AG20443 (cell line): ENCODE measurements around the gene DNAJC17.

Experiments
- DNase-seq: peaks from one replicate; pipeline ENCODE4 v3.0.0; 2012; ENCODE audit warnings: low spot score, mixed read lengths

DNAJC17 gene, protein sequence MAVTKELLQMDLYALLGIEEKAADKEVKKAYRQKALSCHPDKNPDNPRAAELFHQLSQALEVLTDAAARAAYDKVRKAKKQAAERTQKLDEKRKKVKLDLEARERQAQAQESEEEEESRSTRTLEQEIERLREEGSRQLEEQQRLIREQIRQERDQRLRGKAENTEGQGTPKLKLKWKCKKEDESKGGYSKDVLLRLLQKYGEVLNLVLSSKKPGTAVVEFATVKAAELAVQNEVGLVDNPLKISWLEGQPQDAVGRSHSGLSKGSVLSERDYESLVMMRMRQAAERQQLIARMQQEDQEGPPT

GRCh38 chr15:40807028-40807887, at the start of gene DNAJC17, which contains the start of gene ZFYVE19:
Gene DNAJC17, minus strand, starts transcription at chr15:40807473. Its CDS starts 27 bp downstream, at chr15:40807446.
Gene ZFYVE19, plus strand, starts transcription at chr15:40807089. Its CDS starts 501 bp downstream, at chr15:40807590.
- peak; percentile 97 for DNase-seq

GRCh38 chr15:40856746-40857145, 49.5 kb upstream of the DNAJC17 start:
- DNase-seq: peak; percentile 5

- DNase-seq: peak; percentile 7
These were observed 48.5 kb upstream of the DNAJC17 start for GRCh38 chr15:40855706-40856234.

- DNase-seq: peak; percentile 7
These were observed 46.9 kb upstream of the DNAJC17 start for GRCh38 chr15:40854161-40854560.

DNA sequence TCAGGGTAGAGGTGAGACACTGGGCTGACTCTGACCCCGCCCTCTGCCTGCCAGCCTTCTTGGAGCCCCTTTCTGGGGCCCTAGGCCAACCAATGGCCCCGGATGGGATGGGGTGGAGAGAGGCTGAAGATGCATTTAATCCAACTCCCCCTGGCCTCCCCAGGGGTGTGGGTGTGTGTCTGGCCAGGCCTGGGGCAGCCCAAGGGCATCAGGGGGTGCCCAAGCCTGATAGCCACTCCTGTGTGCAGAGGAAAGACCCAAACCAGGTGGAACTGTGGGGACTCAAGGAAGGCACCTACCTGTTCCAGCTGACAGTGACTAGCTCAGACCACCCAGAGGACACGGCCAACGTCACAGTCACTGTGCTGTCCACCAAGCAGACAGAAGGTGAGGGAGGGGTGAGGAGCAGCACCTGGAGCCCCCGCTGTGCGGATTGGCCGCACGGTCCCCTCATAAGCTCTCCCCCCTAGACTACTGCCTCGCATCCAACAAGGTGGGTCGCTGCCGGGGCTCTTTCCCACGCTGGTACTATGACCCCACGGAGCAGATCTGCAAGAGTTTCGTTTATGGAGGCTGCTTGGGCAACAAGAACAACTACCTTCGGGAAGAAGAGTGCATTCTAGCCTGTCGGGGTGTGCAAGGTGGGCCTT, 46.1 kb upstream of the DNAJC17 start:
- DNase-seq: no peak

GRCh38 chr15:40852529-40852928, 45.3 kb upstream of the DNAJC17 start:
- DNase-seq: no peak

DNA sequence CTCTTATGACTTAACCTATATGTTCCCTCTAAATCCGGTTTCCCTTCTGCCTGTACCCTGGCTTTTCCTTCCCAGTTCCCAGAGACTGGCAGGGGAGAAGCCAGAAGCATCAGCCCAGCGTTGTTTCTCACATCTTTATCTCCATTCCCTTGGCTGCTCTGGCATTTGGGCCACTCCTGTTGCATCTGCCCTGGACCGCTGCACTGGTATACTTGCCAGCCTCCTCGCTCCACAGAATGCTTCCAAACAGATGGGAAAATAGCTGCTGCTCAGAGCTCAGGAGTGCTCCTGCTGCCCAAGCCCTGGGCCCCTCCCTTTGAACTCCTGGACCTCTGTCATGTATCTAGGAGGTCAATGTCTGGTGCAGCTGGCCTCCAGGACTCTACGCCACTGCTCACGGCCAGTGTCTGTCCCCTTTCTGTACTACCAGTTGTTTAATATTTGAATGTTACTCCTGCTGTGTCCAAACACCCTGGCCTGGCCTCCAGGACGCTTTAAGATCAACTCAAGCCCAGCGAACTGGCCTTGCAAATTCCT, 43.4 kb upstream of the DNAJC17 start:
- no peak for DNase-seq

GRCh38 chr15:40847223-40847961, 40.1 kb upstream of the DNAJC17 start:
- DNase-seq: peak; percentile 27

DNA sequence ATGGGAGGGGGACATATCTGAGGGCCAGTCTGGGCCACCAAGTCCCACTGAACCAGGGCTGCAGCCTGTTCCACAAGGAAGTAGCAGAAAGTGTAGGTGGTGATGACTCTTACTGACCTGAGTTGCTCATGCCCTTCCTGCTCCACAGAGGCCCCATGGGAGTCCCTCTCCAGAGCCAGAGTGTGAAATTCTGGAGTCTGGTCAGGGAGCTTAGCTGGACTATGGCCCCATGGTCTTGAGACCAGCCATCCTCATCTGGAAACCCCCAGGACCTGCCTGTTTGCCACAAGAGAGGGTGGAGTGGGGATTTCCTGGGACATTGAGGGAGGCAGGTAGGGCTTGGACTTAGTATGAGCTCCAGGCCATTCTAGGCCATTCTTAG, 39.6 kb upstream of the DNAJC17 start:
- peak; percentile 5 for DNase-seq

DNA sequence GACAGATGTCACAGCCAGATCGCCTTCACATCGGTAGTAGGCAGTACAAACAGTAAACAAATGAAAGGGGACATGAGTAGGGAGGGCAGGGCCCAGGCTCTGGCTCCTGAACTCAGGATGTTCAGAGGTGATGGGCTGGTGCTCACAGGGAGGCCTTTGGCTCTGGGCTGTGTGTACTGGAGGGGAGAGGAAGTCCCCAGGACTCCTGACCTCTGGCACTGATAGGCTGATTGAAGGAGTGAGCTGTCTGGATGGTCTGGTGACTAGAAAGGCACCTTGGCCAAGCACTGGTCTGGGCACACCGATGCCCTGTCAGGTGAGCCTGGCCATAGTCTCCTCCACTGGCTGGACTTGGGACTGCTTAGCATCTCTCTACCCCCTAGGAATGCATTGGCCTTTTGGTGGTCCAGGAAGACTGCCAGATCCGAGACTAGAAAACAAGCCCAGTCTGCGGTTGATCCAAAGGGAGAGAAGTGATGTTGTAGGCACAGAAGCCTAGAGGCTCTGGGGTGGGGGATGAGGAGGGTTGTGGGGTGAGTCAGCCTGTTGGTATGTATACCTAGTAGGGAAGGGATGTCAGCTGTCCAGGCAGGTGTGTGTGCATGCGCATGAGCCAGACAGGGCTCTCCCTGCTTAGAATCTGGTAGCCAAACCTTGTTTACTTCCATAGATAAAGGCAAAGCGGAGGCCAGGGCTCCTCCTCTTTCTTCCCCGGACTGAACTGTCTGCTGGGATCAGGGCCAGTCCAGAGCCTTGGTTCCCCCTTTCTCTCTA, 38.4 kb upstream of the DNAJC17 start:
- DNase-seq: peak; percentile 12

DNA sequence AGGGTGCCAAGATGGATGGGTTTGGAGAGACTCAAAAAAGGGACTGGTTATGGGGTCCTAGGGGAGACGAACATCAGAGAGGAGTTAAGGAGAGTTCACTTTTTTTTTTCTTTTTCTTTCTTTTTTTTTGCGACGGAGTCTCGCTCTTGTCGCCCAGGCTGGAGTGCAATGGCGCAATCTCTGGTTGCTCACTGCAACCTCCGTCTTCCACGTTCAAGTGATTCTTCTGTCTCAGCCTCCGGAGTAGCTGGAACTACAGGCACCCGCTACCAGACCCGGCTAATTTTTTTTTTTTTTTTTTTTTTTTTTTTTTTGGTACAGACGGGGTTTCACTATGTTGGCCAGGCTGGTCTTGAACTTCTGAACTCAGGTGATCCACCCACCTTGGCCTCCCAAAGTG, 37.8 kb upstream of the DNAJC17 start:
- DNase-seq: no peak

- DNase-seq: peak; percentile 52
These were observed 37.4 kb upstream of the DNAJC17 start for GRCh38 chr15:40844696-40845030.

DNA sequence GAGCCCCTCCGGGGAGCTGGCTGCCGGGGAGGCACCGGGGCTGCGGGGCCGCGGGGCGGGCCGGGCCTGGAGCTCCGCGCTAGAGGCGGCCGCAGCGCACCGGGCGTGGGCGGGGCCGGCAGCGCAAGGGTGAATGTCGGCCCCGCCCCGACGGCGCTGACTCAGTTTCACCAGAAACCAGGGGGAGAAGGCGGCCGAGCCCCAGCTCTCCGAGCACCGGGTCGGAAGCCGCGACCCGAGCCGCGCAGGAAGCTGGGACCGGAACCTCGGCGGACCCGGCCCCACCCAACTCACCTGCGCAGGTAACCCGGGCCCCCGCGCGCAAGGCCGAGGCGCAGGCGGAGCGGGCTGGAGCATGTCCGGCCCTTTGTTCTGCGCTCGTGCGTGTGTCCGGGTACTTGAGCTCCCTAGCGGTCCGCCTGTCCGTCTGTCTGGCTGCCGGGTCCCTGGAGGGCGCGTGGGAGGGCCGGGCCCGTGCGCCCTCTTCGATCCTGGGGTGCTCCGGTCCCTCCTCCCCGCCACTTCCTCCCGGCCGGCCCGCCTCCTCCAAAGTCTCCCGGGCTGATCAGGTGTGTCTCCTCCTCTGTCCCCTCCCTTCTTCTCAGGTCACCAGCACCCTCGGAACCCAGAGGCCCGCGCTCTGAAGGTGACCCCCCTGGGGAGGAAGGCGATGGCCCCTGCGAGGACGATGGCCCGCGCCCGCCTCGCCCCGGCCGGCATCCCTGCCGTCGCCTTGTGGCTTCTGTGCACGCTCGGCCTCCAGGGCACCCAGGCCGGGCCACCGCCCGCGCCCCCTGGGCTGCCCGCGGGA, 36.8 kb upstream of the DNAJC17 start, which contains the start of gene SPINT1:
Gene SPINT1 (plus strand): TSS at position 164 of the 811 bp plus-strand sequence. CDS start 507 bp downstream, at position 671.
- DNase-seq: peak; percentile 49

DNA sequence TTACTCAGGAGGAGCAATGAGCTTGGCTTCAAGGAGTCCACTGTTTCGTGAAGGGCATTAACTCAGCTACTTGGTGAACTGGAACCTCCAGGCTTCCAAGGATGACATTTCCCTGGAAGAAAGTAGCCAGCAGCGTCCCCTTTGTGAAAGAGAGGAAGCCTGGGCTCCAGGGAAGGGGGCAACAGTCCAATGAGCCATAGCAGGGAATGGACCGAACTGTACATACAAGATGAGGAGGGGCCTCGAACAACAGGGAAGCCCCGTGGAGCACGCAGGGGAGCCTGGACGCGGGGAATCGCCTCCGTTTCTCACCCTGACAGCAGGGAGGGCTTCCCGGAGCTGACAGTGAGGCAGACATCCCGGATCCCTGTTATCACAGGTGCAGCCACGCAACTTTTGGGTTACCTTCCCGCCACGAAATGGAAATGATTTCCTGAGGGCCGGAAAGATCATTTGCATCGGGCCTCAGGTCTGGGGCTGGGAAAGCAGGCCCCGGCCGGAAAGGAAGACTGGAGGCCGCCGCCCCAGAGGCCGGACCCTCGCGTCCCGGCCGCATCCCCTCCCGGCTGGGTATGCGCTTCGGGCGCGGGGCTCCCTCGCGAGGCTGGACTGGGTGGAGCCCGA, 36.1 kb upstream of the DNAJC17 start:
- peak; percentile 9 for DNase-seq

- DNase-seq: no peak
These were observed 34.5 kb upstream of the DNAJC17 start for GRCh38 chr15:40841741-40842140.

GRCh38 chr15:40838756-40839155, 31.5 kb upstream of the DNAJC17 start:
- peak; percentile 42 for DNase-seq

DNA sequence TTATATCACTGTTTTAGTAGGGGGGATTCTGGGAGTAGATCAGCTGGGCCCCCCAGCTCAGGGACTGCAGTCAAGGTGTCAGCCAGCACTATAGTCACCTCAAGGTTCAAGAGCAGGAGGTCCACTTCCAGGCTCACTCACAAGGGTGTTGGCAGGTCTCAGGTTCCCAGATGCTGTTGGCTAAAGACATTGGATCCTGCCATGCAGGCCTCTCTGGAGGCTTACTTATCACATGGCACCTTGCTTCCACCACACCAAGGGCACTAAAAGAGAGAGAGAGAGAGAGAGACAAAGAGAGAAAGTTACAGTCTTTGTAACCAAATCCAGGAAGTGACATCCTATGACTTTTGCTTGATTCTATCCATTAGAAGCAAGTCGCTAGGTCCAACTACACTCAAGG, 28.7 kb upstream of the DNAJC17 start:
- no peak for DNase-seq

- no peak for DNase-seq
These were observed 25.6 kb upstream of the DNAJC17 start for GRCh38 chr15:40832903-40833302.

- DNase-seq: no peak
These were observed 24.6 kb upstream of the DNAJC17 start for GRCh38 chr15:40831861-40832260.
